ENCODE data around the gene LGALS3BP.

LGALS3BP gene

GRCh38 chr17:78940708-78941107, 39.0 kb downstream of the LGALS3BP start:
- peak; percentile 11 for TF ChIP-seq CTCF (conservative IDR thresholded peaks at IDR 0.05; ENCODE audit: low read depth, low read length)
- no peak overlapping the region for H3K4me3 ChIP-seq (ENCODE audit: low read depth, low read length)
- DNase-seq (ENCODE audit: low read depth), result peak; percentile 75

DNA sequence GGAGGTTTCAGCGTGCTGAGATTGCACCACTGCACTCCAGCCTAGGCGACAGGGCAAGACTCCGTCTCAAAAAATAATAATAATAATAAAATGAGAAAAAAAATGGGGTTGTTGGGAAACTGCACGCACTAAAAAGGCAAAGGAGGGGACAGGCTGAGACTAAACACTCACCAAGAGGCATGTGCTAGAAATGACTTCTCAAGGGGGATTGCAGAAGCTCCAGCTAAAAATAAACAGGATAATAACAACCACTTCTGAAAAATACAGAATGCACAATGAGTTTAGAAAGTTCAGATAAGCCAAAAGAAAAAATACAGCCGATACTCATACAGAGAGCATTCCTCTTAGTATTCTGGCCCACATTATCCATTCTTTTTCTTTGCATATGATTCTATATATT, 39.5 kb downstream of the LGALS3BP start:
- H3K4me3 ChIP-seq (ENCODE audit: low read depth, low read length), result no peak overlapping the region
- no peak for TF ChIP-seq CTCF (conservative IDR thresholded peaks at IDR 0.05; ENCODE audit: low read depth, low read length)
- no peak for DNase-seq (ENCODE audit: low read depth)

DNA sequence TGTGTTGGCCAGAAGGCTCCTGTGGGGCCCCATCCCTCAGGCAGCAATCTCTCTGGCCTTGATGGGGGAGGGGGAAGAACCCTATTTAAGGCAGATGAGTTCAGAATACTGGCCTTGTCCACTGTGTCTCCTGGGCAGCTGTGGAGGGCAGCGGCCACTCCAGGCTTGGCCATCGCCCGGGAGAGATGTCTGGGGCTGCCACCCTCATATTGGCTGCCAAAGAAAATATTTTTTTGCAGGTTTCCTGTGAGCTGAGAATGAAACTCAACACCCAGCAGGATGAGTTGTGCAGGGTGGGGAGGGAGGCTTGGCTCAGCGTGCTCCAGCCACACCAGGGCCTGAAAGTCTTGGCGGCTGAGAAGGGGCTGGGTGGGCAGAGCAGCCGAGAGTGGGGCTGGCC, 40.1 kb downstream of the LGALS3BP start:
- DNase-seq (ENCODE audit: low read depth), result peak; percentile 73
- no peak for TF ChIP-seq CTCF (conservative IDR thresholded peaks at IDR 0.05; ENCODE audit: low read depth, low read length)
- no peak overlapping the region for H3K4me3 ChIP-seq (ENCODE audit: low read depth, low read length)

DNA sequence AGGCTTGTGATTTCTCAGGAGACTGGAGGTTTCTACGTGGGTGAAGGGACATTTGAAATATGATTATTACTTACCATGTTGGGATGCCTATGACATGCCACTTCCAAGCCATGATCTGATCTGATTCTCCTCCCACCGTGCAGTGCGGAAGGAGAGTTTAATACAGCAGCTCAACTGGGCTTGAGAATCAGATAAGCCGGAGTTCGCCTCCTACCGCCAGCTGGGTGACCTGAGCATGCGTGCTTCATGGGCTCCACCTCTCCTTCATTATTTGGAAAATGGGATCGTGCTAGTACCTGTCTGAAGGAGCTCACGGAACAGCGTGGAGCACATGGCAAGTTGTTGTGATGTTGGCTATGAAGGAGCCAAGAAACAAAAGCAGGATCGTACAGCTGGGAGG, 42.2 kb downstream of the LGALS3BP start:
- no peak for TF ChIP-seq CTCF (conservative IDR thresholded peaks at IDR 0.05; ENCODE audit: low read depth, low read length)

DNA sequence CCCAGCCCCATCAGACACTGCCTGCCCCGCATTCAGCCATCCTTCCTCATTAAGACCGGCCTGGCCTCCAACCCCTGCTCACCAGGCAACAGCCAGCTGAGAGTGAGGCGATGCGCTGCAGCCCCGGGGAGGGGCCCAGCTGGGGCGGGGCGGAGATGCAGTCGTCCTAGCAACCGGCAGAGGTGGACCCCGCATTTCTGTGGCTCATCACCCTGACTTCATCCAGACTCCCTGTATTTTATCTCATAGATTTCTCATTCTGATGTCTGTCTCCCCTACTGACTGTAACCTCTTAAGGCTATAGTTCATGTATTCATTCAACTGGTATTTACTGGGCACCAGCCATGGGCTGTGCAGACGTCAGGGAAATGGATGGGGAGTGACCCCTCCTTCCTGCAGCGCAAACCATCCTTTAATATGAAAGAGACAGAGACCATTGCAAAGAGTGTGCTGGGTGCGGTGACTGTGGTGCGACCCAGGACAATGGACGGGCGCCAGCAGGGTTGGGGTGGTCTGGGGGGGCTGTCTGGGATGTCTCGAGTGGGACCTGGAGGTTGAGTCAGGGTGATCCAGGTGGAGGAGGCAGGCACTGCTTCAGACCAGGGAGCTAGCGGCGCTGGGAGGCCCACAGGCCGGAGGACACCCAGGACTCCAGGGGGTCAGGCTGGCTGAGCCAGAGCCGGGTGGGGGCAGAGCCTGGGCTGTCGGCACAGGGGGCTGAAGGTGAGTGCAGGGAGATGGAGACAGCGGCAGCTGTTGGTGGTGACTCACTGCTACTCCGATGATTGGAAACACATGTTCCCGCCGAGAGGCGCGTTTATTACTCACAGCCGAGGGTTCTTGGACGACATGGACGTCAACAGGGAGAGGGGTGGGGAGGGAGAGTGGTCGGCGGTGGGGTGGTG, 44.1 kb downstream of the LGALS3BP start:
- no peak overlapping the region for H3K4me3 ChIP-seq (ENCODE audit: low read depth, low read length)
- peak; percentile 99 for DNase-seq (ENCODE audit: low read depth)
- TF ChIP-seq CTCF (conservative IDR thresholded peaks at IDR 0.05; ENCODE audit: low read depth, low read length), result no peak

More for the DNA sequence above, 42.2 kb downstream of the LGALS3BP start:
- no peak overlapping the region for H3K4me3 ChIP-seq (ENCODE audit: low read depth, low read length)
- no peak for DNase-seq (ENCODE audit: low read depth)

GRCh38 chr17:78934681-78935418, 44.9 kb downstream of the LGALS3BP start:
- H3K4me3 ChIP-seq (ENCODE audit: low read depth, low read length), result no peak overlapping the region
- TF ChIP-seq CTCF (conservative IDR thresholded peaks at IDR 0.05; ENCODE audit: low read depth, low read length), result no peak
- no peak for DNase-seq (ENCODE audit: low read depth)
